ENCODE data around the gene SRP9.

Gene SRP9

DNA sequence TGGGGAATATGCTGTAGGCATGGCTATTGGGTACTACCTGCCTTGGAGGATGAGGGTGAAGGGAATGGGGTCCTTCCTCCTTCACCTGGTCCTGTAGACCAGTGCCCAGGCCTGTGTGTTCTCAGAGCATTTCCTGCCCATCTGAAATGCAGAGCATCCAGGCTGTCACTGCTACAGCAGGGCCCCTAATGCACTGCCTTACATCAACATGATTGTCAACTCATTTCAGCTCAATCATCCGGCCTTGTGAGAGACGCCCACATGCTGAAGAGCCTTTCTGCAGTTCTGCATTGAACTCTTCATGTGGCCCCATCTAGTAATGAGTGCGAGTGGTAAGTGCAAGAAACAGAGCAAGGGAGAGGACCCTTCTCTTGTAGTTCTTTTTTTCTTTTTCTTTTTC is 39.8 kb upstream of the SRP9 start:
- no peak overlapping the region for H3K27ac ChIP-seq (ENCODE audit: low read depth, low read length)
- no peaks in the 10 kb centered on the region for H3K9me3 ChIP-seq (ENCODE audit: control insufficient read depth, insufficient read depth, low read length)
- no peaks in the 10 kb centered on the region for H3K4me1 ChIP-seq (ENCODE audit: control insufficient read depth, low read length)
- no peaks in the 10 kb centered on the region for H3K36me3 ChIP-seq (ENCODE audit: control insufficient read depth, low read length)
- no peaks in the 10 kb centered on the region for H3K9me2 ChIP-seq (replicated peaks; ENCODE audit: control insufficient read depth, low read length)
- TF ChIP-seq, protein P1, sequence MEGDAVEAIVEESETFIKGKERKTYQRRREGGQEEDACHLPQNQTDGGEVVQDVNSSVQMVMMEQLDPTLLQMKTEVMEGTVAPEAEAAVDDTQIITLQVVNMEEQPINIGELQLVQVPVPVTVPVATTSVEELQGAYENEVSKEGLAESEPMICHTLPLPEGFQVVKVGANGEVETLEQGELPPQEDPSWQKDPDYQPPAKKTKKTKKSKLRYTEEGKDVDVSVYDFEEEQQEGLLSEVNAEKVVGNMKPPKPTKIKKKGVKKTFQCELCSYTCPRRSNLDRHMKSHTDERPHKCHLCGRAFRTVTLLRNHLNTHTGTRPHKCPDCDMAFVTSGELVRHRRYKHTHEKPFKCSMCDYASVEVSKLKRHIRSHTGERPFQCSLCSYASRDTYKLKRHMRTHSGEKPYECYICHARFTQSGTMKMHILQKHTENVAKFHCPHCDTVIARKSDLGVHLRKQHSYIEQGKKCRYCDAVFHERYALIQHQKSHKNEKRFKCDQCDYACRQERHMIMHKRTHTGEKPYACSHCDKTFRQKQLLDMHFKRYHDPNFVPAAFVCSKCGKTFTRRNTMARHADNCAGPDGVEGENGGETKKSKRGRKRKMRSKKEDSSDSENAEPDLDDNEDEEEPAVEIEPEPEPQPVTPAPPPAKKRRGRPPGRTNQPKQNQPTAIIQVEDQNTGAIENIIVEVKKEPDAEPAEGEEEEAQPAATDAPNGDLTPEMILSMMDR (IDR thresholded peaks at IDR 0.05; ENCODE audit: low read depth, low read length, poor library complexity, severe bottlenecking), result no peak
- no peak for TF ChIP-seq EZH2phosphoT487 (IDR thresholded peaks at IDR 0.05; ENCODE audit: borderline replicate concordance, low read length)
- peaks cover 8% of the 10 kb centered on the region; the same call in 1 of the 2 replicates for H3K27me3 ChIP-seq (ENCODE audit: control insufficient read depth, low read length)
- H3K4me2 ChIP-seq (ENCODE audit: low read length), result no peak overlapping the region
- H3K4me3 ChIP-seq (ENCODE audit: low read length), result no peak overlapping the region
- H3K79me2 ChIP-seq (ENCODE audit: control insufficient read depth, low read length), result no peaks in the 10 kb centered on the region
- no peaks in the 10 kb centered on the region for H3F3A ChIP-seq (ENCODE audit: control insufficient read depth, insufficient read depth)
- no peaks in the 10 kb centered on the region for H4K20me1 ChIP-seq (ENCODE audit: control insufficient read depth, insufficient read depth, low read depth, low read length)

DNA sequence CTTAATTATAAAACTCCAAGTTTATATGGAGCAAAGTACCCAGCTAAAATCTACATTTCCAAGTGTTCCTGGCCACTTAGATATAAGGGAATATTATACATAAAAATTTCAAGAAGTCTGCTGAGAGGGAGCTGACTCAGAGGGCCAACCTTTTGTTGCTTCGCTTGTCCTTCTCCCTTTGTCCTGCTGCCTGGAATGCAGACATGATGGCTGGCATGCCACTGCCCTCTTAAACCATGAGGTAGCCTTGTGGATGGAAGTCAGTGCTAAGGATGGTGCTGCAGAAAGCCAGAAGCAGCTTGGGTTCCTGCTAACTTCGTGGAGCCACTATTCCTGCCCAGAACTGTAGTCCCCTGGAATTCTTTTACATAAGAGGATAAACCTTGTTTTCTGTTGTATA is 38.9 kb upstream of the SRP9 start:
- H3K4me3 ChIP-seq (ENCODE audit: low read length), result no peak overlapping the region
- H3K4me1 ChIP-seq (ENCODE audit: control insufficient read depth, low read length), result no peaks in the 10 kb centered on the region
- no peak overlapping the region for H3K27ac ChIP-seq (ENCODE audit: low read depth, low read length)
- 0 out of 2 replicates have a peak, but pooled peaks cover 2% of the 10 kb centered on the region for H3K27me3 ChIP-seq (ENCODE audit: control insufficient read depth, low read length)
- H3K36me3 ChIP-seq (ENCODE audit: control insufficient read depth, low read length), result no peaks in the 10 kb centered on the region
- no peaks in the 10 kb centered on the region for H3K79me2 ChIP-seq (ENCODE audit: control insufficient read depth, low read length)
- H3K4me2 ChIP-seq (ENCODE audit: low read length), result no peak overlapping the region
- no peaks in the 10 kb centered on the region for H3F3A ChIP-seq (ENCODE audit: control insufficient read depth, insufficient read depth)
- no peaks in the 10 kb centered on the region for H4K20me1 ChIP-seq (ENCODE audit: control insufficient read depth, insufficient read depth, low read depth, low read length)
- no peaks in the 10 kb centered on the region for H3K9me2 ChIP-seq (replicated peaks; ENCODE audit: control insufficient read depth, low read length)
- H3K9me3 ChIP-seq (ENCODE audit: control insufficient read depth, insufficient read depth, low read length), result no peaks in the 10 kb centered on the region
- TF ChIP-seq, protein P1 (IDR thresholded peaks at IDR 0.05; ENCODE audit: low read depth, low read length, poor library complexity, severe bottlenecking), result no peak
- TF ChIP-seq EZH2phosphoT487 (IDR thresholded peaks at IDR 0.05; ENCODE audit: borderline replicate concordance, low read length), result no peak

DNA sequence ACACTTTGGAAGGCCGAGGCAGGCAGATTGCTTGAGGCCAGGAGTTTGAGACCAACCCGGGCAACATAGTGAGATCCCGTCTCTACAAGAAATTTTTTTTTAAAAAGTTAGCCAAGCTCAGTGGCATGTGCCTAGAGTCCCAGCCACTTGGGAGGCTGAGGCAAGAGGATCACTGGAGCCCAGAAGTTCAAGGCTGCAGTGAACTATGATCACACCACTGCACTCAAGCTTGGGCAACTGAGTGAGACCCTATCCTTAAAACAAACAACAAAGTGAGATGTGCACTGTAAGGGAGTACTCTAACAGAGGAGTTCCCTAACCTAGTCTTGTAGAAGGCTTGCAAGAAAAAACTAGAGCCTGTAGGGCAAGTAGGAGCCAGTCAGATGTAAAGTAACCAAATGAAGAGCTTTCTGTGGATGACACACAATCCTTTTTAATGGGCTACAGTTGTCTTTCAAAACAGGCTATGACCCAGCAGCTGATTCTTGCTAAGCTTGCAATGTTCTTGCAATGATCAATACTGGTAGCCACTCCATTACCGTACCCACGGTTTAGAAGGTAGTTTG is 38.0 kb upstream of the SRP9 start:
- Histone ChIP-seq H3K79me2 (ENCODE audit: control insufficient read depth, low read length) (no peaks in the 10 kb centered on the region), H3K27me3 (ENCODE audit: control insufficient read depth, low read length) (0 out of 2 replicates have a peak, but pooled peaks cover 2% of the 10 kb centered on the region), H3K4me1 (ENCODE audit: control insufficient read depth, low read length) (no peaks in the 10 kb centered on the region), H4K20me1 (ENCODE audit: control insufficient read depth, insufficient read depth, low read depth, low read length) (no peaks in the 10 kb centered on the region), H3K27ac (ENCODE audit: low read depth, low read length) (no peak overlapping the region), H3K4me3 (ENCODE audit: low read length) (no peak overlapping the region), H3K9me3 (ENCODE audit: control insufficient read depth, insufficient read depth, low read length) (no peaks in the 10 kb centered on the region), H3K4me2 (ENCODE audit: low read length) (no peak overlapping the region), H3K36me3 (ENCODE audit: control insufficient read depth, low read length) (no peaks in the 10 kb centered on the region), H3F3A (ENCODE audit: control insufficient read depth, insufficient read depth) (no peaks in the 10 kb centered on the region), H3K9me2 (replicated peaks; ENCODE audit: control insufficient read depth, low read length) (no peaks in the 10 kb centered on the region)
- TF ChIP-seq EZH2phosphoT487 (IDR thresholded peaks at IDR 0.05; ENCODE audit: borderline replicate concordance, low read length), result no peak
- TF ChIP-seq, protein P1 (IDR thresholded peaks at IDR 0.05; ENCODE audit: low read depth, low read length, poor library complexity, severe bottlenecking), result no peak
